Nephron progenitor cell (in vitro differentiated cells): ENCODE data around the gene ERFE.

Source experiments
- DNase-seq: peaks from one replicate; pipeline ENCODE4 v3.0.0; 2021
- H3K27ac Mint-ChIP-seq: 2 replicates; pipeline ENCODE4 v1.8.0; 2021; ENCODE audit warnings: mild to moderate bottlenecking, moderate library complexity, mixed read lengths
- H3K27me3 Mint-ChIP-seq: 2 replicates; pipeline ENCODE4 v1.8.0; 2021; ENCODE audit warnings: mild to moderate bottlenecking, low read depth, mixed read lengths; ENCODE audit not compliant: poor library complexity
- H3K36me3 Mint-ChIP-seq: 2 replicates; pipeline ENCODE4 v1.8.0; 2021; ENCODE audit warnings: low read depth, mixed read lengths
- H3K4me1 Mint-ChIP-seq: 2 replicates; pipeline ENCODE4 v1.8.0; 2021; ENCODE audit warnings: mixed read lengths
- H3K4me3 Mint-ChIP-seq: 2 replicates; pipeline ENCODE4 v1.8.0; 2021; ENCODE audit warnings: mild to moderate bottlenecking, moderate library complexity, mixed read lengths
- H3K9me3 Mint-ChIP-seq: 2 replicates; pipeline ENCODE4 v1.8.0; 2021; ENCODE audit warnings: mild to moderate bottlenecking, moderate library complexity, mixed read lengths
- TF ChIP-seq, protein P1 (sequence below): fragments of 200-600 bp; sonication (generic); IDR thresholded peaks from 2 replicates; pipeline ENCODE4 v1.5.0; 2021; ENCODE audit warnings: antibody characterized with exemption

The ERFE gene

GRCh38 chr2:238151628-238152235 is 7.0 kb upstream of the ERFE start:
- Mint-ChIP-seq H3K27ac (no peak overlapping the region), H3K27me3 (peaks cover 4% of the 10 kb centered on the region), H3K36me3 (no peaks in the 10 kb centered on the region), H3K9me3 (peaks cover 9% of the 10 kb centered on the region), H3K4me3 (no peak overlapping the region), H3K4me1 (peaks cover 28% of the 10 kb centered on the region)
- DNase-seq = no peak
- TF ChIP-seq, protein P1, sequence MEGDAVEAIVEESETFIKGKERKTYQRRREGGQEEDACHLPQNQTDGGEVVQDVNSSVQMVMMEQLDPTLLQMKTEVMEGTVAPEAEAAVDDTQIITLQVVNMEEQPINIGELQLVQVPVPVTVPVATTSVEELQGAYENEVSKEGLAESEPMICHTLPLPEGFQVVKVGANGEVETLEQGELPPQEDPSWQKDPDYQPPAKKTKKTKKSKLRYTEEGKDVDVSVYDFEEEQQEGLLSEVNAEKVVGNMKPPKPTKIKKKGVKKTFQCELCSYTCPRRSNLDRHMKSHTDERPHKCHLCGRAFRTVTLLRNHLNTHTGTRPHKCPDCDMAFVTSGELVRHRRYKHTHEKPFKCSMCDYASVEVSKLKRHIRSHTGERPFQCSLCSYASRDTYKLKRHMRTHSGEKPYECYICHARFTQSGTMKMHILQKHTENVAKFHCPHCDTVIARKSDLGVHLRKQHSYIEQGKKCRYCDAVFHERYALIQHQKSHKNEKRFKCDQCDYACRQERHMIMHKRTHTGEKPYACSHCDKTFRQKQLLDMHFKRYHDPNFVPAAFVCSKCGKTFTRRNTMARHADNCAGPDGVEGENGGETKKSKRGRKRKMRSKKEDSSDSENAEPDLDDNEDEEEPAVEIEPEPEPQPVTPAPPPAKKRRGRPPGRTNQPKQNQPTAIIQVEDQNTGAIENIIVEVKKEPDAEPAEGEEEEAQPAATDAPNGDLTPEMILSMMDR = no peak

DNA sequence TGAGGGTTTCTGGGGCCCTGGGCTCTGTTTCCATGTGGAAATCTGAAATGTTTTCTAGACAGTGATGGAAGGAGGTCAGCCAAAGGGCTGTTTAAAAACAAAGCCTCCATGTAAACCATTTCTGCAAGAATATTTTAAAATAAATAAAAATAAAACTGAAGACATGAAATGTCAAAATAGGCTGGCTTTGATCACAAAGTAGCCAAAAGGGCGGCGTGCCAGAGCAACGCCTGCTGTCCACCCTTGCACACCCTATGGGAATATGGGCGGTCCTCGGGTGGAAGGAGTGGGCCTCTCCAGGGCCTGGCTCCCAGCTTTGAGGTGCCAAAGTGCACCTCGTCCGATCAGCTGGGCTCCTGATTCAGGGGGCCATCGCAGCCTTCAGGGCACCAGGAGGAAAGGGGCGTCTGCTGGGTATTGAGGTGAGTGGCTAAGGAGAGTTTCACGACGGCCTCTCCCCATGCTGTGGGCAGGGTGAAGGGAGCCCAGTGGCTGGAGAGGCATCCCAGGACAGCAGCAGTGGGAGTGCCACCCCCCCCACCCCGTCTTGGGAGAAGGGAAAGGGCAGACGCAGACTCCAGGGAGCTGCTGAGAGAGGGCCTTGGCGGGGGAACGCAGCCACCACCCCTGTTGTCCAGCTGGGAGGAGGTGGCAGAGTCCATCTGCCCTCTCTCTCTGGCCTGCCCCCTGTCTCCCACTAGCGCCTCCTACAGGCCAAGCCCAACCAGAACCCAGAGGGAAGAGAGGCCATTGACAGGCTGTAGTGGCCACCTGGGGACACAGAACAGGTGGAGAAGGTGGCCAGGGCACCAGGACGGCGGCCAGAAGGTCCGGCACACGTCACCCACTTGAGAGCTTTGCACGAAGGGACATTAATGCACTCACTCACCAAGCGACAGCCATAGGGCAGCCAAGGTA is 5.7 kb upstream of the ERFE start:
- TF ChIP-seq, protein P1 = no peak
- Mint-ChIP-seq H3K27me3 (peaks cover 15% of the 10 kb centered on the region), H3K36me3 (no peaks in the 10 kb centered on the region), H3K4me3 (no peak overlapping the region), H3K27ac (no peak overlapping the region), H3K9me3 (peaks cover 9% of the 10 kb centered on the region), H3K4me1 (peaks cover 22% of the 10 kb centered on the region)
- DNase-seq = no peak

DNA sequence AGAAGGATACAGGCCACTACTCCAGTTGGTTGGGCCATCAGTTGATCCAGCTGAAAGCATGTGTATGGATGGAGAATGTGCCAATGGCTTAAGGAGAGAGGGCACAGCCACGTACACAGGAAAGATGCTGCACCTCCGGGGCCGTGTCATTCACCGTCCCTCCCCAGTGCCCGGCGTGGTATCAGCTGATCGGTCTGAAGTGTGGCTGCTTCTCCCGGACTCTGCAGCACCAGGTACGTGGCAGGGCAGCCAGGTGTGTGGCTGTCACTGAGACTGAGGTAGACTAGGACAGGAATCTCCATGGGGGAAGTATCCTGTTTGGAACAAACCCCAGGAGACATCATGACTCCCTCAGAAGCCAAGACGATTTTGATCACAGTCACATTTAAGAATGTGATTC is 4.2 kb upstream of the ERFE start:
- H3K27ac Mint-ChIP-seq = no peak overlapping the region
- DNase-seq = no peak
- no peaks in the 10 kb centered on the region for H3K36me3 Mint-ChIP-seq
- H3K9me3 Mint-ChIP-seq = peaks cover 9% of the 10 kb centered on the region
- H3K4me3 Mint-ChIP-seq = no peak overlapping the region
- TF ChIP-seq, protein P1 = no peak
- peaks cover 27% of the 10 kb centered on the region for H3K4me1 Mint-ChIP-seq
- H3K27me3 Mint-ChIP-seq = peaks cover 24% of the 10 kb centered on the region

GRCh38 chr2:238155051-238155760 is 3.6 kb upstream of the ERFE start:
- H3K27ac Mint-ChIP-seq = peak overlapping the region; percentile 96
- H3K36me3 Mint-ChIP-seq = no peaks in the 10 kb centered on the region
- peak; percentile 60 for DNase-seq
- H3K4me3 Mint-ChIP-seq = no peak overlapping the region
- TF ChIP-seq, protein P1 = no peak
- H3K4me1 Mint-ChIP-seq = peaks cover 29% of the 10 kb centered on the region
- peaks cover 9% of the 10 kb centered on the region for H3K9me3 Mint-ChIP-seq
- peaks cover 30% of the 10 kb centered on the region for H3K27me3 Mint-ChIP-seq

GRCh38 chr2:238155761-238156694 is 2.7 kb upstream of the ERFE start:
- peaks cover 9% of the 10 kb centered on the region for H3K9me3 Mint-ChIP-seq
- no peaks in the 10 kb centered on the region for H3K36me3 Mint-ChIP-seq
- no peak for DNase-seq
- H3K27ac Mint-ChIP-seq = peak overlapping the region; percentile 96
- peaks cover 38% of the 10 kb centered on the region for H3K27me3 Mint-ChIP-seq
- H3K4me1 Mint-ChIP-seq = peaks cover 37% of the 10 kb centered on the region
- H3K4me3 Mint-ChIP-seq = no peak overlapping the region
- TF ChIP-seq, protein P1 = no peak
